GM12864 (cell line): ENCODE data around the gene RABL3.
"Not testable (repeated sequence)": the region's sequence is repeated elsewhere in the genome, so short reads cannot be mapped to it uniquely, and the experiment has no call there.

Experiments used
- DNase-seq: peaks from one replicate; pipeline ENCODE4 v3.0.0-alpha.2; 2011; ENCODE audit warnings: low read depth
- H3K4me3 ChIP-seq: 2 replicates; pipeline ENCODE4 v1.5.1; 2011; ENCODE audit warnings: mild to moderate bottlenecking, low read depth, low read length, control low read depth
- TF ChIP-seq, protein P1 (sequence below): IDR thresholded peaks from 2 replicates; pipeline ENCODE4 v1.5.1; 2011; ENCODE audit warnings: low read depth, mild to moderate bottlenecking, moderate library complexity, low read length, control low read depth, inconsistent platforms; ENCODE audit errors: missing control alignments

The RABL3 gene

DNA sequence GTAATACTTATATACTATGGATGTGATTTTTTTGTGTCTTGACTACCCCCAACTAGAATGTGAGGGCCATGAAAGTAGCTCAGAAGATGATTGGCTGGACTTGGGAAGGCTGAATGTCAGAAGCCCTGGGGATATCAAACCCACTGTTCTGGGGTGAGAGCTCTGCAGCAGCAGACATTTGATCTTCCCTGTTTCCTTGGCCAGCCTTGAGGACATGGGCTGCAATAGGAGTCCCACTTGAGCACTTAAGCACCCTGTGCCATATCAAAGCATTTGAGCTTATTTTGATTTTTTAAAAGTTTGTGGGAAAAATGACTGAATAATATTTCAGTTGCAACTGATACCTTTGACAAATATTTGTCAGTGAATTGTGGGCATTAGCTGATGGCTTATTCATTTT is 21.9 kb upstream of the RABL3 start:
- DNase-seq = no peak
- H3K4me3 ChIP-seq = no peak overlapping the region
- TF ChIP-seq, protein P1, sequence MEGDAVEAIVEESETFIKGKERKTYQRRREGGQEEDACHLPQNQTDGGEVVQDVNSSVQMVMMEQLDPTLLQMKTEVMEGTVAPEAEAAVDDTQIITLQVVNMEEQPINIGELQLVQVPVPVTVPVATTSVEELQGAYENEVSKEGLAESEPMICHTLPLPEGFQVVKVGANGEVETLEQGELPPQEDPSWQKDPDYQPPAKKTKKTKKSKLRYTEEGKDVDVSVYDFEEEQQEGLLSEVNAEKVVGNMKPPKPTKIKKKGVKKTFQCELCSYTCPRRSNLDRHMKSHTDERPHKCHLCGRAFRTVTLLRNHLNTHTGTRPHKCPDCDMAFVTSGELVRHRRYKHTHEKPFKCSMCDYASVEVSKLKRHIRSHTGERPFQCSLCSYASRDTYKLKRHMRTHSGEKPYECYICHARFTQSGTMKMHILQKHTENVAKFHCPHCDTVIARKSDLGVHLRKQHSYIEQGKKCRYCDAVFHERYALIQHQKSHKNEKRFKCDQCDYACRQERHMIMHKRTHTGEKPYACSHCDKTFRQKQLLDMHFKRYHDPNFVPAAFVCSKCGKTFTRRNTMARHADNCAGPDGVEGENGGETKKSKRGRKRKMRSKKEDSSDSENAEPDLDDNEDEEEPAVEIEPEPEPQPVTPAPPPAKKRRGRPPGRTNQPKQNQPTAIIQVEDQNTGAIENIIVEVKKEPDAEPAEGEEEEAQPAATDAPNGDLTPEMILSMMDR = no peak

DNA sequence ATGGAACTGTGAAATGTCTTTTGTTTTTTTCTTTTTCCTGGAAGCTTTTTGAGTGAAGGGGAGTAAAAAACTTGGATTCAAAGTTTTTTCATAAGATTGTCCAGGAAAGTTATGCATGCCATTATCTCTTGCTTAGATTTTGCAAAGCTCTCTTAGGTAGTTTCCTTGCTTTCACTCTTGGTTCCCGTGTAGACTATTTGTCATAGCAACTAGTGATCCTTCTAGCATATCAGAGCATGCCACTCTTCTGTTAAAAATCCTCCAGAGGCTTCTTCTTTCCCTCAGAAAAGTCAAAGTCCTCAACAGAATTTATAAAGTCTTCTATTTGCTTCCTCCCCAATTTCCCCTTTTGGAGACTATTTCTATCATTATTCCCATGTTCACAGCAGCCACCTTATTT is 21.3 kb upstream of the RABL3 start:
- no peak overlapping the region for H3K4me3 ChIP-seq
- DNase-seq = no peak
- TF ChIP-seq, protein P1 = no peak

DNA sequence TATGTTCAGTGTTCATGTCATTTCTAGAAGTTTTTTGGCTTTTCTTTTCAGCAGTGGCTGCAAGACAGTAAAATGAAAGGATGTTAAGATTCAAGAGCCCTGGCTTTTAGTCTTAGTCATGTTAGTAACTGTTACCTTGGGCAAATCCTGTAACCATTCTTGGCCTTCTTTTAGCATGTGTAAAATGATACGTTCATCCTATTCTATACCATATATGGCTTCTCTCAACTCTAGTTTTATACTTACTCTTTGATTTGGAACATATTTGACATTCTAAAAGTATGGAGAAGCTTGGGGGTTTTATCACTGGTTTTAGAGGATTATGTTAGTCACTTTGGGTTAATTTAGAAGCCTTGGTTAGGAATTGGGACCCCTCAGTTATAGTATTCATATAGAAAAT is 20.3 kb upstream of the RABL3 start:
- no peak for DNase-seq
- no peak overlapping the region for H3K4me3 ChIP-seq
- TF ChIP-seq, protein P1 = no peak

DNA sequence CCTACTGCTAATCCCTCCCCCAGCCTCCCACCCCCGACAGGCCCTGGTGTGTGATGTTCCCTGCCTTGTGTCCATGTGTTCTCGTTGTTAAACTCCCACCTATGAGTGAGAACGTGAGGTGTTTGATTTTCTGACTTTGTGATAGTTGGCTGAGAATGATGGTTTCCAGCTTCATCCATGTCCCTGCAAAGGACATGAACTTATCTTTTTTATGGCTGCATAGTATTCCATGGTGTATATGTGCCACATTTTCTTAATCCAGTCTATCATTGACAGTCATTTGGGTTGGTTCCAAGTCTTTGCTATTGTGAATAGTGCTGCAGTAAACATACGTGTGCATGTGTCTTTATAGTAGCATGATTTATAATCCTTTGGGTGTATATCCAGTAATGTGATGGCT is 16.2 kb upstream of the RABL3 start:
- H3K4me3 ChIP-seq, DNase-seq: not testable (repeated sequence)

DNA sequence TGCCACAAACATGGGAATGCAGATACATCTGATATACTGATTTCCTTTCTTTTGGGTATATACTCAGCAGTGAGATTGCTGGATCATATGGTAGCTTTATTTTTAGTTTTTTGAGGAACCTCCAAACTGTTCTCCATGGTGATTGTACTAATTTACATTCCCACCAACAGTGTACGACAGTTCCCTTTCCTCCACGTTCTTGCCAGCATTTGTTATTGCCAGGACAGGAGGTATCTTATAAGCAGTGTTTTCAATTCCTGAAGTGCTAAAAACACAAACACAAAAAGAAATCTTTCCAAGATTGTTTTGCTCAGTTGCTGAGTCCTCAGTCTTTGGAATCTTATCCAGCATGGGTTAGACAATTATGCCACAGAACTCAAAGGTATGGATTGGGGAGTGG is 13.7 kb upstream of the RABL3 start:
- DNase-seq = no peak
- no peak overlapping the region for H3K4me3 ChIP-seq
- TF ChIP-seq, protein P1 = no peak

DNA sequence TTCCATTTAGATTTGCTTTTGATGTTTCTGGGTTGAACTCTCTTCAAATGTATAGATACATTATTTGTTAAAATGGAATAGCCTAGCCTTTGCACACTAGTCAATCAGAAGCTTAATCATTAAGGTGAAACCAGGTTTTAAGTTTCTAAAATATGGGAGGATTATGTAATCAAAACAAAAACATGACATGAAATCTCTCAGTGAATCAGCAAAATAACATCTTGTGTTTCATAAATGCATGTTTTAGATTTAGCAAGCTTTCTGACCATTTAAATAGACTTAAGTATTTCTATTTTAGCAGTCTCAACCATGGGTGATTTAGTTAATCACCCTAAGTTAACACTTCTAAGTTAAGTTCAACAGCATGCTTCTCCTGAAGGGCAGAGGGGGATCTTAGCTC is 11.5 kb upstream of the RABL3 start:
- no peak for DNase-seq
- TF ChIP-seq, protein P1 = no peak
- H3K4me3 ChIP-seq = no peak overlapping the region

DNA sequence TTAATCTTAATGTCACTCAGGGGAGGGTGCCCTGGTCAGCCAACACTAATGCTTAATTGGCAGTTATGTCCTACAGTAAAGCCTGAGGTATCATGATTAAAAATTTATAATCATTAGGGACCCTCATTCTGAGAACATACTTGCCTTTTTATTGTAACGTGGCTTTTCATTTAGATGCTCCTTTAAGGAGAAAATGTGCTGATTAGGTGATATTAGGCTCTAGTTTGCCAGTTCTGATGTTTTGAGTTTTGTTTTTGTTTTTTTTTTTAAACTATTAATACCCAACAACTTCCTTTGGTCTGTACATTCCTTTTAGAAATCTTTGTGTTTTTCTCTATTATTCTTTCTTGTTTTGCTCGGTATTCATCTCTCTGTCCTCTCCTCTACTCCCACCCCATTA is 10.5 kb upstream of the RABL3 start:
- TF ChIP-seq, protein P1 = no peak

DNA sequence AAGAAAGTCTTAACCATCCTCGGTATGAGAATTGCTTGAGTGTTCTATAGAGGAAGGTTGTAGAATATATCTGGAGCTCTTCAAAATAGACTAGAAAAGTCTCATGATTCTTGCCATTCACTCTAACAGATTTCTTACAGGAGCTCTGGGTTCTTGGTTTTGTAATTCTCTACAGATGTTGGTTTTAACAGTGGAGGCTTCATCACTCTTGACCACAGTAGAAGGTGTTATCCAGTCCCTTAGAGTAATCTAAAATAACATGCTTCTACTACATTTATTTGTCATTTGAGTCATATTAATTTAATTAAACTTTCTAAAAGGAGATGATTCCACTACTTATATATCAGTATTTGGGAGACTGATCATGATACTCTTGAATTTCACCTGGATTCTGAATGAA is 9.9 kb upstream of the RABL3 start:
- TF ChIP-seq, protein P1 = no peak
- DNase-seq = no peak
- H3K4me3 ChIP-seq = no peak overlapping the region

More for the DNA sequence above, 10.5 kb upstream of the RABL3 start:
- no peak overlapping the region for H3K4me3 ChIP-seq
- no peak for DNase-seq
